Measurements from ENCODE around the gene CACNA1B. TPM values are rescaled to one million over a fixed set of nuclear protein-coding genes. Genes with fewer than 3 reads are reported as not detected.

The CACNA1B gene
- total and polyA plus RNA-seq, 9 of the 15 experiments (the other 6 are each of a cell fraction or from before 2014, with no cell fraction given), result 0.01 to 0.04 TPM; not detected in 7

- no peak overlapping the region for H3K9ac ChIP-seq (ENCODE audit: insufficient read depth in 1 of 2, low read depth in 2 of 2, low read length in 2 of 2)
- no peak overlapping the region for H3K4me3 ChIP-seq
- FAIRE-seq (no peak), DNase-seq (ENCODE audit: extremely low read depth in 1 of 4, low spot score in 3 of 4) (no peak), ATAC-seq (no peak)
- BruUV-seq (replicated peaks), result no TSS peak
- no peaks in the 10 kb centered on the region for H3K4me1 ChIP-seq (replicated peaks in 1 of 2; ENCODE audit: control insufficient read depth in 2 of 2, insufficient read depth in 2 of 2, low read length in 2 of 2)
- no peak for TF ChIP-seq SIX5 (IDR thresholded peaks at IDR 0.05; ENCODE audit: borderline replicate concordance in 1 of 2, insufficient read depth in 1 of 2, low read depth in 1 of 2, low read length in 2 of 2)
- TF ChIP-seq HMG20B (CRISPR knock-in tag; IDR thresholded peaks at IDR 0.05), result no peak
- TF ChIP-seq ELK1 (CRISPR knock-in tag; IDR thresholded peaks at IDR 0.05), result no peak
- TF ChIP-seq SMARCB1 (IDR thresholded peaks at IDR 0.05; ENCODE audit: insufficient read length, low read depth), result no peak
- TF ChIP-seq RAD51 (IDR thresholded peaks at IDR 0.05; ENCODE audit: borderline replicate concordance, low read depth), result no peak
- TF ChIP-seq TSC22D4 (tag; IDR thresholded peaks at IDR 0.05), result no peak
- TF ChIP-seq NFIC (IDR thresholded peaks at IDR 0.05), result no peak
- no peak for TF ChIP-seq CBX2 (IDR thresholded peaks at IDR 0.05; ENCODE audit: insufficient read depth, low read length, poor library complexity, severe bottlenecking)
- no peak for TF ChIP-seq CBFB (CRISPR knock-in tag; IDR thresholded peaks at IDR 0.05)
- no peak for TF ChIP-seq ZNF408 (CRISPR knock-in tag; IDR thresholded peaks at IDR 0.05; ENCODE audit: low read depth)
- no peaks in the 10 kb centered on the region for H3K79me2 ChIP-seq (ENCODE audit: control insufficient read depth, insufficient read depth, low read length)
- in situ Hi-C loops (cut with MboI) (no loop called here), intact Hi-C loops (cut with micrococcal nuclease) (no loop called here)
- WGBS (ENCODE audit: insufficient coverage, low coverage, missing lambda C conversion rate), result 0% methylated on average over 3 of the region's 3 CpGs
- ChIA-PET POLR2A (no interaction called here), CTCF (ENCODE audit: low intra/inter-chr PET ratio) (no interaction called here)
- no peak overlapping the region for H3K27ac ChIP-seq (ENCODE audit: extremely low read depth, low read depth, low read length)
- H3K9me1 ChIP-seq (ENCODE audit: control insufficient read depth, insufficient read depth, low read length), result no peaks in the 10 kb centered on the region
- H4K20me1 ChIP-seq (replicated peaks; ENCODE audit: control insufficient read depth, insufficient read depth, low read length), result no peaks in the 10 kb centered on the region
- H3K4me2 ChIP-seq (ENCODE audit: insufficient read depth, low read length), result no peak overlapping the region
- H3K27me3 ChIP-seq (ENCODE audit: control insufficient read depth in 2 of 2, insufficient read depth in 2 of 2, low read length in 2 of 2), result peaks cover 13 to 58% of the 10 kb centered on the region in 2 experiments
- no peaks in the 10 kb centered on the region for H3K9me3 ChIP-seq (replicated peaks; ENCODE audit: control insufficient read depth, insufficient read depth, low read depth, low read length)
- H3K36me3 ChIP-seq (ENCODE audit: control insufficient read depth, insufficient read depth, low read length), result no peaks in the 10 kb centered on the region
- H2AFZ ChIP-seq (ENCODE audit: low read depth, low read length), result no peak overlapping the region
Observed at GRCh38 chr9:137912671-137913070, 35.1 kb downstream of the CACNA1B start.
